ENCODE data around the gene HIPK4. TPM values are rescaled to one million over a fixed set of nuclear protein-coding genes. Genes with fewer than 3 reads are reported as not detected.

The HIPK4 gene
- total and polyA plus RNA-seq, 10 donors: 0.08 to 0.19 TPM; not detected in 8

GRCh38 chr19:40392123-40392522 is 2.1 kb upstream of the HIPK4 start:
- peaks cover 0 to under 1% (median 0%) of the 10 kb centered on the region in 6 donors for H3K36me3 ChIP-seq
- WGBS, 5 donors: 66 to 79% (median 74%) methylated on average over 8 of the region's 8 CpGs
- no peaks in the 10 kb centered on the region for H3K27me3 ChIP-seq (replicated peaks in 1 of 7)
- no peaks in the 10 kb centered on the region for H3K9me3 ChIP-seq
- no peaks in the 10 kb centered on the region for H3K4me1 ChIP-seq
- no peak for TF ChIP-seq POLR2AphosphoS5 (IDR thresholded peaks at IDR 0.05)
- no peak for TF ChIP-seq POLR2A (IDR thresholded peaks at IDR 0.05)
- no peak for TF ChIP-seq CTCF (IDR thresholded peaks at IDR 0.05 in 8 of 11, conservative IDR thresholded peaks at IDR 0.05 in 3 of 11)
- no peak for DNase-seq
- no peak overlapping the region for H3K27ac ChIP-seq
- intact Hi-C loops (cut with DNase I; ENCODE audit: low total_unique reads): no loop called here
- no peak overlapping the region for H3K4me3 ChIP-seq

DNA sequence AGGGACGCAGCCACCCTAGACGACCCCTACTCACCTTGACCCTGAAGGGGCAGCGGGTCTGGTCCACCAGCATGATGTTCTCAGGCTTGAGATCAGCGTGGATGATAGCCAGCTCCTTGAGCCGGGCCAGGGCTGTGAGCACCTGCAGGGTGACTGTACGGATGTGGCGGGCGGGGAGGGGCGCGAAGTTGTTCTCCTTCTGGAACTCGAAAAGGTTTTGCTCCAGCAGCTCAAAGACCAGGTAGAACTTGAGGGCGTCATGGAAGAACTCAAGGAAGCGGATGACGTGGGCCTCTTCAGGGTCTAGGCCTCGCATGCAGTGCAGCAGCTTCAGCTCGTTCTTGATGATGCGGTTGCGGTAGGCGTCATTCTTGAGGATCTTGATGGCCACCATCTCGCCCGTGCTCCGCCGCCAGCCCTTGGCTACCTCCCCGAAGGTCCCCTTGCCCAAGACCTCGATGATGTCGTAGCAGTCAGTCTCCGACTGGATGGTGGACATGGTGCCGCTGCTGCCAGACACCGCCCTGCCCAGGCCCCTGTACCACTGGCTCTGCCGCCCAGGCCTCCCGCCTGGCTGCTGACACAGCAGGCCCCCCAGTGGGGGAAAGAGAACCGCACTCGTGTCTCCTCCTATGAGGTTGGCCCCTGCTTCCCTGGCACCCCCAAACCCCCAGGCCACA is 437 bp downstream of the HIPK4 start:
- no peak overlapping the region for H3K27ac ChIP-seq
- no peaks in the 10 kb centered on the region for H3K27me3 ChIP-seq (replicated peaks in 1 of 7)
- intact Hi-C loops (cut with DNase I; ENCODE audit: low total_unique reads): no loop called here
- no peak for TF ChIP-seq CTCF (IDR thresholded peaks at IDR 0.05 in 8 of 11, conservative IDR thresholded peaks at IDR 0.05 in 3 of 11)
- TF ChIP-seq POLR2A (IDR thresholded peaks at IDR 0.05): no peak
- TF ChIP-seq POLR2AphosphoS5 (IDR thresholded peaks at IDR 0.05): no peak
- no peak overlapping the region for H3K4me3 ChIP-seq
- H3K4me1 ChIP-seq: no peaks in the 10 kb centered on the region
- no peak for DNase-seq
- no peaks in the 10 kb centered on the region for H3K9me3 ChIP-seq
- no peaks in the 10 kb centered on the region for H3K36me3 ChIP-seq
- 90 to 96% (median 94%) methylated on average over 21 to 33 of the region's 33 CpGs for WGBS, 5 donors

DNA sequence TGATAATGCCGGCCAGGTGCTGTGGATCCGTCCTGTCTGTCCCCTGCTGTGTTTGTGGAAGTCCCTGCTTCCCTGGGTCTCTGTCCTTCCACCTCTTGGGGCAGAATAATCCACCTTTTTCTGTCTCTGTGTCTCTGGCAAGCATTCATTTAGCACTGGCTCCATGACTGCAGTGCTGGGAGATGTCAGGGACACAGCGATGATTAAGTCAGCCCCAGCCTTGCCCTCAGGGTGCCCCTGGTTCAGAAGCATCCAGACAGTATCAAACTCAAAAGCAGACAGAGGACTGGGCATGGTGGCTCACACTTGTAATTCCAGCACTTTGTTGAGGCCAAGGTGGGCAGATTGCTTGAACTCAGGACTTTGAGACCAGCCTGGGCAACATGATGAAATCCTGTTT is 1.5 kb downstream of the HIPK4 start:
- no peak for TF ChIP-seq POLR2A (IDR thresholded peaks at IDR 0.05)
- no peak for TF ChIP-seq POLR2AphosphoS5 (IDR thresholded peaks at IDR 0.05)
- TF ChIP-seq CTCF (IDR thresholded peaks at IDR 0.05 in 8 of 11, conservative IDR thresholded peaks at IDR 0.05 in 3 of 11): no peak
- Histone ChIP-seq H3K27me3 (replicated peaks in 1 of 7) (no peaks in the 10 kb centered on the region), H3K9me3 (no peaks in the 10 kb centered on the region), H3K4me1 (no peaks in the 10 kb centered on the region), H3K27ac (no peak overlapping the region), H3K36me3 (no peaks in the 10 kb centered on the region), H3K4me3 (no peak overlapping the region)
- 82 to 100% (median 82%) methylated on average over 2 to 3 of the region's 3 CpGs for WGBS, 5 donors
- no peak for DNase-seq
- intact Hi-C loops (cut with DNase I; ENCODE audit: low total_unique reads): no loop called here

DNA sequence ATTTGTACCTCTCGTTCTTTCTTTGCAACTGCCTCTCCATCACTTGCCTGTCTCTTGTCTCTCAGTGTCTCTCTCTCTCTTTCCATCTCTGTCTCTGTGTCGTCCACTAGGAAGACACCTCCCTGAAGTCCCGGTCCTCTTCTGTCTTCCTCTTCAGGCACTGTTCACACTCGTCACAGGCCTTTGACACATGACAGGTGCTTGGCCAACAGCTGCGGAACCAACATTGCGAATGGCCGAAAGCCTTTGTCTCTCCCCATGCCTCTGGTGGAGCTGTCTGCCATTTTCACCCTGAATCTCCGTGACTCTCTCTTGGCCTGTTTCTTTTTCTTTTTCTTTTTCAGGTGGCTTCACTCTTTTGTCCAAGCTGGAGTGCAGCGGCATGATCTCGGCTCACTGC is 2.8 kb downstream of the HIPK4 start:
- Histone ChIP-seq H3K4me1 (no peaks in the 10 kb centered on the region), H3K27me3 (replicated peaks in 1 of 7) (no peaks in the 10 kb centered on the region), H3K4me3 (no peak overlapping the region), H3K36me3 (no peaks in the 10 kb centered on the region), H3K9me3 (no peaks in the 10 kb centered on the region), H3K27ac (no peak overlapping the region)
- no peak for TF ChIP-seq POLR2A (IDR thresholded peaks at IDR 0.05)
- no peak for DNase-seq
- intact Hi-C loops (cut with DNase I; ENCODE audit: low total_unique reads): no loop called here
- 89 to 95% (median 93%) methylated on average over 10 of the region's 10 CpGs for WGBS, 5 donors

Data from spleen (tissue), 11 donors.